Sigmoid colon (tissue), 3 donors: ENCODE results near the gene OR10H2.

Experiments
- POLR2A ChIP-seq, 2 donors: fragments of 450-650 bp; IDR thresholded peaks; one replicate each; pipeline ENCODE4 v1.6.1; 2016; ENCODE audit warnings: antibody characterized with exemption in 2 of 2, mild to moderate bottlenecking in 2 of 2, moderate library complexity in 2 of 2
- TF ChIP-seq, protein P1 (sequence below), 4 experiments: fragments of 450-650 bp in 3 of 4; fragments of 200-600 bp in 1 of 4; IDR thresholded peaks; one replicate each; pipeline ENCODE4 v1.5.1; 2016 to 2019; ENCODE audit warnings: antibody characterized with exemption in 4 of 4, mild to moderate bottlenecking in 3 of 4, moderate library complexity in 2 of 4

DNA sequence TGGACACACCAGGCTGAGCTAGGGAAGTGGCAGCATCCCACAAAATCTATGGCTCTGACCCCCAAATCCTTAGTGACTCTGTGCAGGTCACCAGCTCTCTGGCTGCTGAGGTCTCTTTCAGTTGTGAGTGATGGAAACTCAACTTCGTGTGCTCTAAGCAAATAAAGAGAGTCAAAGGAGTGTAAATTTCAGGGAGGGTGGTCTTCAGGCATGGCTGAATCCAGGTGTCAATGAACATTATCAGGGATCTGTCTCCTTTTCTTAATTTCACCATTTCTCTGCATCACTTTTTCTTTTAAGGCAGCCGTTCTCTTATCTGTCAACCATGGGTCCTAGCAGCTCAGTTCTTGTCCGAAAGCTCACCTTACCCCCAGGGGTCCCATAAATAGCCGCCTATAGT lies 48.7 kb upstream of the OR10H2 start:
- TF ChIP-seq POLR2A (IDR thresholded peaks at IDR 0.05) = no peak
- TF ChIP-seq, protein P1, sequence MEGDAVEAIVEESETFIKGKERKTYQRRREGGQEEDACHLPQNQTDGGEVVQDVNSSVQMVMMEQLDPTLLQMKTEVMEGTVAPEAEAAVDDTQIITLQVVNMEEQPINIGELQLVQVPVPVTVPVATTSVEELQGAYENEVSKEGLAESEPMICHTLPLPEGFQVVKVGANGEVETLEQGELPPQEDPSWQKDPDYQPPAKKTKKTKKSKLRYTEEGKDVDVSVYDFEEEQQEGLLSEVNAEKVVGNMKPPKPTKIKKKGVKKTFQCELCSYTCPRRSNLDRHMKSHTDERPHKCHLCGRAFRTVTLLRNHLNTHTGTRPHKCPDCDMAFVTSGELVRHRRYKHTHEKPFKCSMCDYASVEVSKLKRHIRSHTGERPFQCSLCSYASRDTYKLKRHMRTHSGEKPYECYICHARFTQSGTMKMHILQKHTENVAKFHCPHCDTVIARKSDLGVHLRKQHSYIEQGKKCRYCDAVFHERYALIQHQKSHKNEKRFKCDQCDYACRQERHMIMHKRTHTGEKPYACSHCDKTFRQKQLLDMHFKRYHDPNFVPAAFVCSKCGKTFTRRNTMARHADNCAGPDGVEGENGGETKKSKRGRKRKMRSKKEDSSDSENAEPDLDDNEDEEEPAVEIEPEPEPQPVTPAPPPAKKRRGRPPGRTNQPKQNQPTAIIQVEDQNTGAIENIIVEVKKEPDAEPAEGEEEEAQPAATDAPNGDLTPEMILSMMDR (IDR thresholded peaks at IDR 0.05) = no peak
